ENCODE measurements around the gene ABCA10.

DNA sequence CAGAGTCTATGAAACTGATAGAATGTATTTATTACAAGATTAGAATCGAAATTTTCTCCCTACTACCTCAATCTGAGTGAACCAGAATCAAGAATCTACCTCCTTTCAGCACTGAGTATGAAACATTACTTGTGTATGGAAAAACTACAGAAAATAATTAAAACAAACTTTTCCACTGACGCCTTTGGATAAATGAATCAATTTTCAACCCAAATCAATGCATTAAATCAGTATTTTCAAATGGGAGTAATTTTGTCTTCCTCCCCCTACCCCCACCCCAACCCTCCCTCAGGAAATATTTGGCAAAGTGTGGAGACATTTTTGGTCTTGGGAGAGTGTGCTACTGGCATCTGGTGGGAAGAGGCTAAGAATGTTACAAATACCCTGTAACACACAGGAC lies 7.8 kb upstream of the ABCA10 start:
- TF ChIP-seq, protein P1, sequence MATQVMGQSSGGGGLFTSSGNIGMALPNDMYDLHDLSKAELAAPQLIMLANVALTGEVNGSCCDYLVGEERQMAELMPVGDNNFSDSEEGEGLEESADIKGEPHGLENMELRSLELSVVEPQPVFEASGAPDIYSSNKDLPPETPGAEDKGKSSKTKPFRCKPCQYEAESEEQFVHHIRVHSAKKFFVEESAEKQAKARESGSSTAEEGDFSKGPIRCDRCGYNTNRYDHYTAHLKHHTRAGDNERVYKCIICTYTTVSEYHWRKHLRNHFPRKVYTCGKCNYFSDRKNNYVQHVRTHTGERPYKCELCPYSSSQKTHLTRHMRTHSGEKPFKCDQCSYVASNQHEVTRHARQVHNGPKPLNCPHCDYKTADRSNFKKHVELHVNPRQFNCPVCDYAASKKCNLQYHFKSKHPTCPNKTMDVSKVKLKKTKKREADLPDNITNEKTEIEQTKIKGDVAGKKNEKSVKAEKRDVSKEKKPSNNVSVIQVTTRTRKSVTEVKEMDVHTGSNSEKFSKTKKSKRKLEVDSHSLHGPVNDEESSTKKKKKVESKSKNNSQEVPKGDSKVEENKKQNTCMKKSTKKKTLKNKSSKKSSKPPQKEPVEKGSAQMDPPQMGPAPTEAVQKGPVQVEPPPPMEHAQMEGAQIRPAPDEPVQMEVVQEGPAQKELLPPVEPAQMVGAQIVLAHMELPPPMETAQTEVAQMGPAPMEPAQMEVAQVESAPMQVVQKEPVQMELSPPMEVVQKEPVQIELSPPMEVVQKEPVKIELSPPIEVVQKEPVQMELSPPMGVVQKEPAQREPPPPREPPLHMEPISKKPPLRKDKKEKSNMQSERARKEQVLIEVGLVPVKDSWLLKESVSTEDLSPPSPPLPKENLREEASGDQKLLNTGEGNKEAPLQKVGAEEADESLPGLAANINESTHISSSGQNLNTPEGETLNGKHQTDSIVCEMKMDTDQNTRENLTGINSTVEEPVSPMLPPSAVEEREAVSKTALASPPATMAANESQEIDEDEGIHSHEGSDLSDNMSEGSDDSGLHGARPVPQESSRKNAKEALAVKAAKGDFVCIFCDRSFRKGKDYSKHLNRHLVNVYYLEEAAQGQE (IDR thresholded peaks at IDR 0.05; ENCODE audit: unreplicated experiment), result no peak
- TF ChIP-seq, protein P2, sequence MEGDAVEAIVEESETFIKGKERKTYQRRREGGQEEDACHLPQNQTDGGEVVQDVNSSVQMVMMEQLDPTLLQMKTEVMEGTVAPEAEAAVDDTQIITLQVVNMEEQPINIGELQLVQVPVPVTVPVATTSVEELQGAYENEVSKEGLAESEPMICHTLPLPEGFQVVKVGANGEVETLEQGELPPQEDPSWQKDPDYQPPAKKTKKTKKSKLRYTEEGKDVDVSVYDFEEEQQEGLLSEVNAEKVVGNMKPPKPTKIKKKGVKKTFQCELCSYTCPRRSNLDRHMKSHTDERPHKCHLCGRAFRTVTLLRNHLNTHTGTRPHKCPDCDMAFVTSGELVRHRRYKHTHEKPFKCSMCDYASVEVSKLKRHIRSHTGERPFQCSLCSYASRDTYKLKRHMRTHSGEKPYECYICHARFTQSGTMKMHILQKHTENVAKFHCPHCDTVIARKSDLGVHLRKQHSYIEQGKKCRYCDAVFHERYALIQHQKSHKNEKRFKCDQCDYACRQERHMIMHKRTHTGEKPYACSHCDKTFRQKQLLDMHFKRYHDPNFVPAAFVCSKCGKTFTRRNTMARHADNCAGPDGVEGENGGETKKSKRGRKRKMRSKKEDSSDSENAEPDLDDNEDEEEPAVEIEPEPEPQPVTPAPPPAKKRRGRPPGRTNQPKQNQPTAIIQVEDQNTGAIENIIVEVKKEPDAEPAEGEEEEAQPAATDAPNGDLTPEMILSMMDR (conservative IDR thresholded peaks at IDR 0.05; ENCODE audit: low read depth in 2 of 2), result no peak
- TF ChIP-seq POLR2AphosphoS5 (IDR thresholded peaks at IDR 0.05; ENCODE audit: low read depth), result no peak
